PFSK-1 (cell line): Measurements from ENCODE around the gene PTOV1.

Source experiments
- FOXP2 ChIP-seq: optimal IDR thresholded peaks from 2 replicates; pipeline ENCODE3; 2011; ENCODE audit warnings: borderline replicate concordance, control low read depth, inconsistent platforms; ENCODE audit not compliant: insufficient read depth; ENCODE audit errors: extremely low read length, extremely low read depth
- POLR2AphosphoS5 ChIP-seq: IDR thresholded peaks from 2 replicates; pipeline ENCODE4 v1.6.1; 2012; ENCODE audit warnings: low read depth, mild to moderate bottlenecking, control low read depth, low read length, moderate library complexity
- SIN3A ChIP-seq: IDR thresholded peaks from 2 replicates; pipeline ENCODE4 v1.6.1; 2012; ENCODE audit warnings: mild to moderate bottlenecking, low read length, moderate library complexity, borderline replicate concordance; ENCODE audit not compliant: insufficient read depth
- TAF1 ChIP-seq: IDR thresholded peaks from 2 replicates; pipeline ENCODE4 v1.6.1; 2012; ENCODE audit warnings: low read length, control low read depth, borderline replicate concordance; ENCODE audit not compliant: insufficient read depth
- TF ChIP-seq, protein P1 (sequence below), 2 experiments: IDR thresholded peaks; 2 replicates each; pipeline versions ENCODE4 v1.6.1 to v1.8.0; 2011 to 2012; ENCODE audit warnings: low read depth in 2 of 2, low read length in 2 of 2, control low read depth in 1 of 2, inconsistent platforms in 1 of 2, mild to moderate bottlenecking in 1 of 2, moderate library complexity in 1 of 2; ENCODE audit not compliant: insufficient read depth in 1 of 2

The PTOV1 gene

GRCh38 chr19:49812997-49813861, 37.7 kb upstream of the PTOV1 start, which contains the start of gene FUZ:
TSS of gene FUZ (minus strand) at chr19:49813292. CDS start at chr19:49813106, 186 bp downstream.
- TF ChIP-seq FOXP2: peak; percentile 100
- peak; percentile 77; the same call in 1 of the 2 replicates for TF ChIP-seq SIN3A
- TF ChIP-seq, protein P1, sequence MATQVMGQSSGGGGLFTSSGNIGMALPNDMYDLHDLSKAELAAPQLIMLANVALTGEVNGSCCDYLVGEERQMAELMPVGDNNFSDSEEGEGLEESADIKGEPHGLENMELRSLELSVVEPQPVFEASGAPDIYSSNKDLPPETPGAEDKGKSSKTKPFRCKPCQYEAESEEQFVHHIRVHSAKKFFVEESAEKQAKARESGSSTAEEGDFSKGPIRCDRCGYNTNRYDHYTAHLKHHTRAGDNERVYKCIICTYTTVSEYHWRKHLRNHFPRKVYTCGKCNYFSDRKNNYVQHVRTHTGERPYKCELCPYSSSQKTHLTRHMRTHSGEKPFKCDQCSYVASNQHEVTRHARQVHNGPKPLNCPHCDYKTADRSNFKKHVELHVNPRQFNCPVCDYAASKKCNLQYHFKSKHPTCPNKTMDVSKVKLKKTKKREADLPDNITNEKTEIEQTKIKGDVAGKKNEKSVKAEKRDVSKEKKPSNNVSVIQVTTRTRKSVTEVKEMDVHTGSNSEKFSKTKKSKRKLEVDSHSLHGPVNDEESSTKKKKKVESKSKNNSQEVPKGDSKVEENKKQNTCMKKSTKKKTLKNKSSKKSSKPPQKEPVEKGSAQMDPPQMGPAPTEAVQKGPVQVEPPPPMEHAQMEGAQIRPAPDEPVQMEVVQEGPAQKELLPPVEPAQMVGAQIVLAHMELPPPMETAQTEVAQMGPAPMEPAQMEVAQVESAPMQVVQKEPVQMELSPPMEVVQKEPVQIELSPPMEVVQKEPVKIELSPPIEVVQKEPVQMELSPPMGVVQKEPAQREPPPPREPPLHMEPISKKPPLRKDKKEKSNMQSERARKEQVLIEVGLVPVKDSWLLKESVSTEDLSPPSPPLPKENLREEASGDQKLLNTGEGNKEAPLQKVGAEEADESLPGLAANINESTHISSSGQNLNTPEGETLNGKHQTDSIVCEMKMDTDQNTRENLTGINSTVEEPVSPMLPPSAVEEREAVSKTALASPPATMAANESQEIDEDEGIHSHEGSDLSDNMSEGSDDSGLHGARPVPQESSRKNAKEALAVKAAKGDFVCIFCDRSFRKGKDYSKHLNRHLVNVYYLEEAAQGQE (IDR thresholded peaks at IDR 0.05; ENCODE audit: insufficient read depth in 1 of 2, low read depth in 2 of 2, low read length in 2 of 2): no peak
- TF ChIP-seq POLR2AphosphoS5: no peak

DNA sequence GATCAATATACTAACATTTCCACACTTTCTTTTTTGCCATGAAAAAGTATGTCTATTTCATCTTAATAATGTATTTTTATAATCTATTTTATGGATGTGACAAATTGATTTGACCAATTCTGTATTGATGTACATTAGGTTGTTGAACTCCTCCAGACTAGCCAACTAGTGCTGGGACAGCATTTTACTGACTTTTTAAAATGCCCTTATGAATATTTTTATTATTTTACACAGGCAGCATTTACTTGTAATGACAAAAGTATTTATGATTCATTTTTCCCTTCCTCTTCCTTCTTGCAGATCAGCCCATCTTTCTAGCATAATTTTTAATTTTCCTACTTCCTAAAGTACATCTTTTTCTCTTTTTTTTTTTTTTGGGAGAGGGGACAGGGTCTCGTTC, 36.9 kb upstream of the PTOV1 start:
- TF ChIP-seq POLR2AphosphoS5: no peak
- no peak for TF ChIP-seq FOXP2
- no peak for TF ChIP-seq SIN3A
- TF ChIP-seq, protein P1 (IDR thresholded peaks at IDR 0.05; ENCODE audit: insufficient read depth in 1 of 2, low read depth in 2 of 2, low read length in 2 of 2): no peak
- no peak for TF ChIP-seq TAF1

- no peak for TF ChIP-seq SIN3A
- TF ChIP-seq, protein P1 (IDR thresholded peaks at IDR 0.05; ENCODE audit: insufficient read depth in 1 of 2, low read depth in 2 of 2, low read length in 2 of 2): no peak
- no peak for TF ChIP-seq POLR2AphosphoS5
- TF ChIP-seq TAF1: no peak
- TF ChIP-seq FOXP2: no peak
Measured at GRCh38 chr19:49816590-49816989, 34.4 kb upstream of the PTOV1 start.

DNA sequence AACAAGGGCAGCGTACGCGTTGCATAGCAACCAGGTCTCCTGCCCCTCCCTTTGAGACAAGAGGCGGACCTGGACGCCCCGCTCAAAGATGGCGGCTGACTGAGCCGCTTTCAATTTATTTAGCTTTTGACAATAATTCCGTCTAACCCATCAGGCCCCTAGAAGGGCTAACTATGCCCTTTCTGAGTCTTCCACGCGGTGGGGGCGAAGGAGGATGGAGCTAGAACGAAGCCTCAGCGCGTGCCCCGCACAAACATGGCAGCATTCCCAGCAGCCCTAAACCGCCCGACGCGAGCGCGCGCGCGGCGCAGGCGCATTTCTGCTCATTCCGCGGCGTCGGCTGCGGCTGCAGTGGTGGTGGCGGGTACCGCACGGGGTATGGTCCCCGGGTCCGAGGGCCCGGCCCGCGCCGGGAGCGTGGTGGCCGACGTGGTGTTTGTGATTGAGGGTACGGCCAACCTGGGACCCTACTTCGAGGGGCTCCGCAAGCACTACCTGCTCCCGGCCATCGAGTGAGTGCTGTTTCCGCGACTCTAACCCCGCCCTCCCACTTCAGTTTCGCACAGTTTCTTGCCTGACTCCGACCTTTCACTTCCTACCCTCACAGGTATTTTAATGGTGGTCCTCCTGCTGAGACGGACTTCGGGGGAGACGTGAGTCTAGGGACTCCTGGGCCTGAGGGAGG, 32.9 kb upstream of the PTOV1 start, which contains the start of gene MED25:
Gene MED25 (plus strand): TSS at position 326 of the 685 bp plus-strand sequence. CDS start 53 bp downstream, at position 379.
- TF ChIP-seq FOXP2 (peak; percentile 72), SIN3A (0 out of 2 replicates have a peak, but pooled peaks have one; percentile 6), TAF1 (0 out of 2 replicates have a peak, but pooled peaks have one; percentile 42), POLR2AphosphoS5 (peak; percentile 82)
- TF ChIP-seq, protein P1 (IDR thresholded peaks at IDR 0.05; ENCODE audit: insufficient read depth in 1 of 2, low read depth in 2 of 2, low read length in 2 of 2): no peak
